ENCODE data around the gene BNIPL. TPM values are rescaled to one million over a fixed set of nuclear protein-coding genes. Genes with fewer than 3 reads are reported as not detected.

BNIPL gene
- total RNA-seq, 1 donor from 2014 or later: 1.4 TPM

- Mint-ChIP-seq H3K9me3 (ENCODE audit: unreplicated experiment) (peaks cover 54% of the 10 kb centered on the region), H3K27ac (ENCODE audit: unreplicated experiment) (peak within 1 kb of the TSS; percentile 98), H3K36me3 (ENCODE audit: unreplicated experiment) (peaks cover 27% of the 10 kb centered on the region), H3K4me1 (ENCODE audit: low read depth, unreplicated experiment) (peaks cover 23% of the 10 kb centered on the region), H3K4me3 (ENCODE audit: unreplicated experiment) (peak within 1 kb of the TSS; percentile 93), H3K27me3 (ENCODE audit: unreplicated experiment) (peaks cover 36% of the 10 kb centered on the region)
- TF ChIP-seq CTCF (IDR thresholded peaks at IDR 0.05; ENCODE audit: partially characterized antibody, unreplicated experiment): no peak
- DNase-seq: peak; percentile 88
These were observed 23.7 kb downstream of the BNIPL start, which contains the start of gene MLLT11 for GRCh38 chr1:151060007-151060656. TSS of gene MLLT11 (plus strand) at chr1:151060397. CDS start at chr1:151067225, 6,828 bp downstream.

- H3K36me3 Mint-ChIP-seq (ENCODE audit: unreplicated experiment): peaks cover 32% of the 10 kb centered on the region
- H3K27ac Mint-ChIP-seq (ENCODE audit: unreplicated experiment): peak overlapping the region; percentile 98
- peaks cover 54% of the 10 kb centered on the region for H3K9me3 Mint-ChIP-seq (ENCODE audit: unreplicated experiment)
- peak; percentile 64 for DNase-seq
- H3K4me1 Mint-ChIP-seq (ENCODE audit: low read depth, unreplicated experiment): peaks cover 27% of the 10 kb centered on the region
- peaks cover 38% of the 10 kb centered on the region for H3K27me3 Mint-ChIP-seq (ENCODE audit: unreplicated experiment)
- H3K4me3 Mint-ChIP-seq (ENCODE audit: unreplicated experiment): peak overlapping the region; percentile 93
- TF ChIP-seq CTCF (IDR thresholded peaks at IDR 0.05; ENCODE audit: partially characterized antibody, unreplicated experiment): no peak
These were observed 24.5 kb downstream of the BNIPL start for GRCh38 chr1:151060657-151061421.

GRCh38 chr1:151061704-151062103 is 25.3 kb downstream of the BNIPL start:
- DNase-seq: no peak
- TF ChIP-seq CTCF (IDR thresholded peaks at IDR 0.05; ENCODE audit: partially characterized antibody, unreplicated experiment): no peak
- H3K4me3 Mint-ChIP-seq (ENCODE audit: unreplicated experiment): peak overlapping the region; percentile 93
- peak overlapping the region; percentile 98 for H3K27ac Mint-ChIP-seq (ENCODE audit: unreplicated experiment)
- H3K27me3 Mint-ChIP-seq (ENCODE audit: unreplicated experiment): peaks cover 43% of the 10 kb centered on the region
- peaks cover 30% of the 10 kb centered on the region for H3K36me3 Mint-ChIP-seq (ENCODE audit: unreplicated experiment)
- peaks cover 28% of the 10 kb centered on the region for H3K4me1 Mint-ChIP-seq (ENCODE audit: low read depth, unreplicated experiment)
- H3K9me3 Mint-ChIP-seq (ENCODE audit: unreplicated experiment): peaks cover 54% of the 10 kb centered on the region

- Mint-ChIP-seq H3K27me3 (ENCODE audit: unreplicated experiment) (peaks cover 39% of the 10 kb centered on the region), H3K27ac (ENCODE audit: unreplicated experiment) (peak overlapping the region; percentile 98), H3K36me3 (ENCODE audit: unreplicated experiment) (peaks cover 27% of the 10 kb centered on the region), H3K4me3 (ENCODE audit: unreplicated experiment) (peak overlapping the region; percentile 93), H3K9me3 (ENCODE audit: unreplicated experiment) (peaks cover 51% of the 10 kb centered on the region), H3K4me1 (ENCODE audit: low read depth, unreplicated experiment) (peaks cover 25% of the 10 kb centered on the region)
- no peak for TF ChIP-seq CTCF (IDR thresholded peaks at IDR 0.05; ENCODE audit: partially characterized antibody, unreplicated experiment)
- DNase-seq: no peak
These were observed 26.5 kb downstream of the BNIPL start for GRCh38 chr1:151062741-151063371.
